GM21526 (cell line): Measurements from ENCODE around the gene CORO1C.
"Not testable (repeated sequence)": the region's sequence is repeated elsewhere in the genome, so short reads cannot be mapped to it uniquely, and the experiment has no call there.

Experiments used
- ATAC-seq: cut with Tn5 transposase; IDR thresholded peaks from one replicate; pipeline ENCODE4 v1.9.1; 2021; ENCODE audit warnings: moderate library complexity; ENCODE audit not compliant: unreplicated experiment, low FRiP score

The CORO1C gene

DNA sequence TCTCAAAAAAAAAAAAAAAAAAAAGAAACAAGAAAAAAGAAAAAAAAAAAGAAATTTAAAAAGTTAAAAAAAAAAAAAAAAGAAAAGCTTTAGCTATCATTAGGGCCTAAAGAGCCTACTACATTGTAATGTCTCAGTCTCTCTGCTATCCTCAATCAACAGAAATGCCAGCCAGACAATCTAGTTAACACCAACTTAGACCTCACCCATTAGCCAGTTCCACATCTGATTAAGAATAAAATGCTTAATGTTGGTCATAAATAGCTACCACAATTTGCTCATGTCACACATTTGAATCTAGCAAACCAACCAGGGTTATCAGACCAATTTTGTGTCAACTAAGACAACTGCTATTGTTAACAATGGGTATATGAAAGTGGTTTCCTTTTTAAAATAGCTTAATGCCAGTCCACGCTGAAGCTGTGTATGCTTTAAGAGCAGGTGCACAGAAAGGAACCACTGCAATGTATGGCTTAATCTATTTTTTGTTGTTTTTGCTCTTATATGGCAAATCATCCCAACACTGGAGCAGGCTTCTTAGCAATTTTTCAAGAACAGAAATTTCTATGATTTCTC, 52.1 kb downstream of the CORO1C start:
- no peak for ATAC-seq

DNA sequence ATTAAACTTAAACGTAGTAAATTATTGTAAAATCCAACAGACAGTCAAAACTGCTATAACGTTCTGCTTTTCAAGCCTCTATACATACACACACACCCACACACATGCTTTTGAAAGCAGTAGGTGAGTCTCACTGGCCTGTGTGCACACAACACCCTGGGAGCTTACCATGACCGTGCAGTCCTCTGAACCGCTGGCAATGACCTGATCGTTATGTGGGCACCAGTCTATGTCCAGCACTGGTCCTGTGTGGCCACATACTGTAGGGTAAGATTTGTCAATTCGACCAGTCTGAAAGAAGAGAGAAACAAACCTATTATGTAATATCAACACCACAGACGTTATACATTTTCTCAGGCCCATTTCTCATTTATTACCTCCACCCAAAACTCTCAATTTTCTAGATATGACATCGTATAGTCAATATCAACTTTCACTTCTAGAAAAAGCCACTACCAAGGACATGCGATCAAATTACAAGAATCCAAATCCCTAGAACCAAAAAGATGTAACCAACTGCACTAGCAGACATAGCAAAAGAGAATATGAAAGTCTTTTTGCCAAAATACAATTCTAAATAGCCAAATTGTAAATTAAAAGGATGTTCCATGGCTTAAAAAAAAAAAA, 53.1 kb downstream of the CORO1C start:
- ATAC-seq: no peak

DNA sequence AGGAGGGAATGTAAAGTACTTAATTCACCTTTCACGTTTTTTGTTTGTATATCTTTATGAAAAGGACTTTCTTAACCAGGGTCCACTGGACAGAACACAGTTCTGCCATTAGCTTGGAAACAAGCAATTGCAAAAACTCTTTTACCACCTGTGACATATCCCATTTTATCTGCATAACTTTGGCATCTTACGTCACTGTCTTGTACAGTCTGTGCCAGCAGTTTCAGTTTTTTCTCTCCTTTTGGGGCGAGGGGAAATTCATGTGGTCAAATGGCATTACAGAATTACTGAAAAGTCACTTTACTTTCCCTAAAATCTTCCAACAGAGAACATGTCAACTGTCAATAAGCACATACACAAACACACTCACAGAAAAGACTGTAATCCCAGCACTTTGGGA, 53.9 kb downstream of the CORO1C start:
- ATAC-seq: no peak

DNA sequence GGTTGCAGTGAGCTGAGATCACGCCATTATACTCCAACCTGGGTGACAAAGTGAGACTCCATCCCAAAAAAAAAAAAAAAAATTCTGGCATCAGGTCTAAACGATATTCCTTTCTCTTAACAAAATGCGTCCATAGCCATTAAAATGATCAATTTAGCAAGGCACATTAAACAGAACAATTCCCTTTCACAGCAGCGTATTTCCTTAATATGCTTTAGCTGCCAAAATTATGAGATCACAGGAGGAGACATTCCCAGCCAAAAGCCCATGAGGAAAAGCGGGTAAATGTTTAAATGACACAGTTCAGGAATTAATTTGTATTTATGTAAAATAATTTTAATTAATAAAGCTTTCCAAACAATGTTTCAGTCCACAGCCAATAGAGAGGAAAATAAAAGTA, 54.6 kb downstream of the CORO1C start:
- no peak for ATAC-seq

DNA sequence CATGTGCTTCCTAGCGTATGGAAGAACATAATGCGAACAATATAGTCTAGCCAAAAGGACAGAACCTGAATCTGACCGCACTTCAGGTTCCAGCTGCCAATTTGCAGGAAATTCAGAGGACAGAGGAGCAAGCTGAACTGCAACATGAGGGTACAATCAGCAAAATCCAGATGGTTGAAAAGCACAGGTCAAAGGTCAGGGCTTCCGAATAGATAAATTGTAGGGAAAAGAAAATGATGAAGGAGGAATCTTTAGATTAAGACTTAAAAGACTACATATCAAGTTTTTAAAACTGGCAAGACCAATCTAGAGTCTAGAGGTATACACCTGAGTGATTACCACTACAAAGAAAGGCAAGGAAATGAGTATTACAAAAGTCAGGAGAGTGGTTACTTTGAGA, 55.5 kb downstream of the CORO1C start:
- ATAC-seq: no peak

- ATAC-seq: no peak
These were observed 59.3 kb downstream of the CORO1C start for GRCh38 chr12:108672054-108672453.

DNA sequence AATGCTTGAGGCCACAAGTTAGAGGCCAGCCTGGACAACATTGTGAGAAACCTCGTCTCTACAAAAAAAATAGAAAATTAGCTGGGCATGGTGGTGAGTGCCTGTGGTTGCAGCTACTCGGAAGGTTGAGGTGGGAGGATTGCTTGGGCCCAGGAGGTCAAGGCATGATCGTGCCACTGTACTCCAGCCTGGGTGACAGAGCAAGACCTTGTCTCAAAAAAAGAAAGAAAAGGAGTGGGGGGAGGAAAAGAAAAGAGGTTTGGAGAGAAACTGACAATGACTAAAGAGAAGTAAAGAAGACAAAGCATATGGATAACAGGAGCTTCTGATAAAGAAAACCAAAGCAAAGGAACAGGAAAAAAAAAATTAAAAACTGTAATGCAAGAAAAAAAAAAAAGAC, 60.2 kb downstream of the CORO1C start:
- ATAC-seq: no peak

- no peak for ATAC-seq
These were observed 61.2 kb downstream of the CORO1C start for GRCh38 chr12:108670066-108670631.

DNA sequence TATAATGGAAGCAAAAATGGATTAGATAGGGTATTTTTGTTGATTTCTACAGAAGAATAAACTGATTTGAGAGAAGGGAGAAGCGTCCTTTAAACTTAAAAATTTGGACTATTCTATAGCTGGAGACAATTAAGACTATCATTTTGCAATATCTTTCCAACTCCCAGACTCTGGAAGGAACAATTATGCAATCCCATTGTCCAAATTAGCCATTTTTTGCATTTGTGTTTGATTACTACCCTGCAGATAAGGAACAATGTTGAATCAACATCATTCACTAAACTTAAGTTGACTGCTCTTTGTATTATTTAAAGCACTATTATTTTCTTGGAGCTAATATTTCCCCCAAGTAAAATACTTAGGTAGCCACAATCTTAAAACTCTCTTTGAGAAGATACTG, 62.8 kb downstream of the CORO1C start:
- ATAC-seq: no peak

DNA sequence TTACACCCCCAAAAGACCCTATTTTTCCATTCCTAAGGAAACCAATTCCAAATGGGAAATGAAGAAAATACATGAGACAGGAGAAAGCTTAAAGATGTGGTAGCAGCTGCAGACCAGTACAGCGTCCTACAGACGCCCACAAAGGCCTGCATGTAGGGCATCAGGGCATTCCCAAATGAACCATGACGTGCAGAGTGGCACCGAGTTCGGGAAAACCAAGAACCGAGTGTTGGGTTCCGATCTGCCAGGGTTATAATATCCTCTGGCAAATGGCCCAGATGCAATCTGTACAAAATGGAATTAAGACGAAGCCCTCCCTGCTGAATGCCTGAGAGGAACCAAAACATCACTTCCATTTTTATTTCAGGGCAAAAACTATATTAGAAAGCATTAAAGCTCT, 63.3 kb downstream of the CORO1C start:
- no peak for ATAC-seq

DNA sequence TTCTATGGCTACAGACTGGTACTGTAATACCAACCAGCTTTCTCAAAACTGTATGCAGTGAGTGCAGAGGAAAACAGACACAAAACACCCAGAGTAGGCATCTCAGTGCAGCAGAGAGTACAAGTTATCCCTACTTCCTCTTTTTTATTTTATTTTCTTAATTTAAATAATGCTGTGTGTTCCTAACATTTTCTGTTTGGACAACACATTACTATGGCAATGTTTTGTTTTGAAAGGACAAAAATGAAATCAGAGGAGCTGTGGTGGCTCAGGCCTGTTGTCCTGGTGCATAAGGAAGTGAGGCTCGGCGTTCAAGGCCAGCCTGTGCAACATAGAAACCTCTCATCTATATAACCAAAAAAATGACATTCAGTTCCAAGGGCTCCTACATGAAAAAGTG, 64.0 kb downstream of the CORO1C start:
- ATAC-seq: peak; percentile 43

- no peak for ATAC-seq
These were observed 64.9 kb downstream of the CORO1C start for GRCh38 chr12:108666401-108666881.

GRCh38 chr12:108665608-108666202, 65.6 kb downstream of the CORO1C start:
- ATAC-seq: no peak

DNA sequence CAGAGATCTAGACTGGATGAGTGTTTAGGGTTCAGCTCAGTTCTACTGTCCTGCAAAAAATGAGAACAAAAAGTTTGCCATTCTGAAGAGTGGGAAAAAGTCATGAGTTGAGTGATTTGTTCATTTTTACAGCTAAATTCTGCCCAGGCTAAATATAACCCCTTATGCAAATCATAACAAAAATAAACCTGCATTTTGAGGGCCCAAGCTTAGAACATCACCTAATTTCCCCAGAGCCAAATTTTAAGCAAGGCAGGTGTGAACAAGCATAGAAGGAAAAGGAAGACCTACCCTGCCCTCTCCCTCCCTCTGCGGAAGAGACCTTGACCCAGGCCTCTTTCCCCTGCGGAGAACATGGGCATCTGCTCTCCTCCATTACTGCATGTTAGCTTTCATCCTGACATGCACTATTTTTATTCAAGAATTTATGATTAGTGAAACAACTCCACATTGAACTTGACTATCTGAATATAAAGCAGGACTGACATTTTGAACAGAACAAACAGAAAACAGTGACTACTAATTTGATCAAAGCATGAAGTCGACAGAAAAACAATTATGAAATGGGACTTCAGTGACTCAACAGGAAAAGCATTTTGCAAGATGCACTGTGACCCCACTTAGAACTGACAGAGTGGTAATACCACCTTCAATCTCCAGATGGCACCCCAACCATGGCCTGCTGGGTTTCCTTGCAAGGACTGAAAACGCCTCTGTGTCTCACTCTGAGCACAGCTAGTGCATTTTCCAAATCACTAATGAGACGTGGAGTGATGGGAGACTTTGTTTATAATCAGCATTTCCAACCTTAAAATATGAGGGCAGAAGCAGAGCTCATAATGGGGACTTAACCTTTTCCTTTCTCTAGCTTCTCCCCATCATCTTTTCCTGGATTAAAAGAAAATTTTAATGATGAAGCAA, 66.7 kb downstream of the CORO1C start:
- peak; percentile 64 for ATAC-seq

GRCh38 chr12:108663324-108664015, 67.8 kb downstream of the CORO1C start:
- no peak for ATAC-seq

GRCh38 chr12:108658115-108658514, 73.2 kb downstream of the CORO1C start:
- not testable (repeated sequence) for ATAC-seq

GRCh38 chr12:108657130-108657745, 74.1 kb downstream of the CORO1C start:
- no peak for ATAC-seq

DNA sequence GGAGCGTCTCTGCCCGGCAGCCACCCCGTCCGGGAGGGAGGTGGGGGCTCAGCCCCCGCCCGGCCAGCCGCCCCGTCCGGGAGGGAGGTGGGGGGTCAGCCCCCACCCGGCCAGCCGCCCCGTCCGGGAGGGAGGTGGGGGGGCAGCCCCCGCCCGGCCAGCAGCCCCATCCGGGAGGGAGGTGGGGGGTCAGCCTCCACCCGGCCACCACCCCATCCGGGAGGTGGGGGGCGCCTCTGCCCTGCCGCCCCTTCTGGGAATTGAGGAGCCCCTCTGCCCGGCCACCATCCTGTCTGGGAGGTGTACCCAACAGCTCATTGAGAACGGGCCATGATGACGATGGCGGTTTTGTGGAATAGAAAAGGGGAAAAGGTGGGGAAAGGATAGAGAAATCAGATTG, 75.1 kb downstream of the CORO1C start:
- not testable (repeated sequence) for ATAC-seq

DNA sequence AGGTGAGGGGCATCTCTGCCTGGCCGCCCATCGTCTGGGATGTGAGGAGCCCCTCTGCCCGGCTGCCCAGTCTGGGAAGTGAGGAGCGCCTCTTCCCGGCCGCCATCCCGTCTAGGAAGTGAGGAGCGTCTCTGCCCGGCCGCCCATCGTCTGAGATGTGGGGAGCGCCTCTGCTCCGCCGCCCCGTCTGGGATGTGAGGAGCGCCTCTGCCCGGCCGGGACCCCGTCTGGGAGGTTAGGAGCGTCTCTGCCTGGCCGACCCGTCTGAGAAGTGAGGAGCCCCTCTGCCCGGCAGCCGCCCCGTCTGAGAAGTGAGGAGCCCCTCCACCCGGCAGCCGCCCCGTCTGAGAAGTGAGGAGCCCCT, 75.5 kb downstream of the CORO1C start:
- not testable (repeated sequence) for ATAC-seq

GRCh38 chr12:108654622-108655021, 76.7 kb downstream of the CORO1C start:
- ATAC-seq: not testable (repeated sequence)
